Fibroblast of lung (primary cell): ENCODE data around the gene ETS2. TPM values are rescaled to one million over a fixed set of nuclear protein-coding genes. Genes with fewer than 3 reads are reported as not detected.

ENCODE experiments used
- DNase-seq, 2 donors: peaks; one replicate each; pipeline versions ENCODE4 v3.0.0 to v3.0.0-alpha.2; 2010; ENCODE audit warnings: low read depth in 2 of 2
- H2AFZ ChIP-seq: 2 replicates; pipeline ENCODE4 v1.5.1; 2012; ENCODE audit warnings: low read length, control low read depth, inconsistent platforms
- H3K27ac ChIP-seq: 2 replicates; pipeline ENCODE4 v1.5.1; 2011; ENCODE audit warnings: low read length, control low read depth; ENCODE audit not compliant: insufficient read depth
- H3K27me3 ChIP-seq: 2 replicates; pipeline ENCODE4 v1.5.1; 2011; ENCODE audit warnings: mild to moderate bottlenecking, low read length; ENCODE audit not compliant: control insufficient read depth, insufficient read depth
- H3K36me3 ChIP-seq: 2 replicates; pipeline ENCODE4 v1.5.1; 2011; ENCODE audit warnings: low read length; ENCODE audit not compliant: control insufficient read depth, insufficient read depth
- H3K4me1 ChIP-seq: 2 replicates; pipeline ENCODE4 v1.5.1; 2011; ENCODE audit warnings: low read length; ENCODE audit not compliant: control insufficient read depth, insufficient read depth; ENCODE audit errors: extremely low read depth
- H3K4me2 ChIP-seq: 2 replicates; pipeline ENCODE4 v1.5.1; 2011; ENCODE audit warnings: low read length, control low read depth; ENCODE audit not compliant: insufficient read depth; ENCODE audit errors: extremely low read depth
- H3K4me3 ChIP-seq, 4 experiments: fragments of 200-600 bp in 1 of 4; sonication (generic) in 1 of 4; replicated peaks in 1 of 4; 2 replicates each; pipeline ENCODE4 v1.5.1; 2011 to 2016; ENCODE audit warnings: low read length in 4 of 4, low read depth in 3 of 4, mild to moderate bottlenecking in 3 of 4, control low read depth in 2 of 4, inconsistent platforms in 1 of 4, mixed read lengths in 1 of 4; ENCODE audit not compliant: insufficient read depth in 1 of 4; ENCODE audit errors: control extremely low read depth in 1 of 4
- H3K79me2 ChIP-seq: 2 replicates; pipeline ENCODE4 v1.5.1; 2012; ENCODE audit warnings: mild to moderate bottlenecking, low read length, inconsistent platforms; ENCODE audit not compliant: control insufficient read depth, insufficient read depth
- H3K9ac ChIP-seq: 2 replicates; pipeline ENCODE4 v1.5.1; 2011; ENCODE audit warnings: mild to moderate bottlenecking, low read length, control low read depth; ENCODE audit not compliant: insufficient read depth
- H3K9me3 ChIP-seq: 2 replicates; pipeline ENCODE4 v1.5.1; 2012; ENCODE audit warnings: low read depth, low read length; ENCODE audit not compliant: control insufficient read depth, insufficient read depth
- H4K20me1 ChIP-seq: 2 replicates; pipeline ENCODE4 v1.5.1; 2011; ENCODE audit warnings: low read length; ENCODE audit not compliant: control insufficient read depth, insufficient read depth; ENCODE audit errors: extremely low read depth
- CTCF ChIP-seq, 2 donors: IDR thresholded peaks in 1 of 2; conservative IDR thresholded peaks in 1 of 2; 1 replicate in 1 of 2; 2 replicates in 1 of 2; pipeline ENCODE4 v1.5.1; 2011 to 2012; ENCODE audit warnings: low read length in 2 of 2, control low read depth in 1 of 2, inconsistent platforms in 1 of 2, low read depth in 1 of 2, mild to moderate bottlenecking in 1 of 2
- EZH2 ChIP-seq: IDR thresholded peaks from 2 replicates; pipeline ENCODE4 v1.5.1; 2012; ENCODE audit warnings: low read length, control low read depth, mild to moderate bottlenecking; ENCODE audit errors: missing control alignments
- polyA plus RNA-seq, 2 donors: library from polyadenylated mRNA; depleted of rRNA in 1 of 2; stranded (reverse) in 1 of 2; unstranded in 1 of 2; fragments of >200 nt; gene quantifications; 2 replicates each; pipeline ENCODE4 v1.2.1, GENCODE V29; 2011 to 2012; ENCODE audit warnings: missing spikeins in 1 of 2
- total RNA-seq: library from RNA; depleted of rRNA; stranded (reverse); fragments of >200 nt; gene quantifications from 2 replicates; pipeline ENCODE4 v1.2.1, GENCODE V29; 2014

ETS2 gene
- total and polyA plus RNA-seq, 2 donors (not counting 1 experiment from before 2014, with no cell fraction given): 28.0 to 77.3 TPM

DNA sequence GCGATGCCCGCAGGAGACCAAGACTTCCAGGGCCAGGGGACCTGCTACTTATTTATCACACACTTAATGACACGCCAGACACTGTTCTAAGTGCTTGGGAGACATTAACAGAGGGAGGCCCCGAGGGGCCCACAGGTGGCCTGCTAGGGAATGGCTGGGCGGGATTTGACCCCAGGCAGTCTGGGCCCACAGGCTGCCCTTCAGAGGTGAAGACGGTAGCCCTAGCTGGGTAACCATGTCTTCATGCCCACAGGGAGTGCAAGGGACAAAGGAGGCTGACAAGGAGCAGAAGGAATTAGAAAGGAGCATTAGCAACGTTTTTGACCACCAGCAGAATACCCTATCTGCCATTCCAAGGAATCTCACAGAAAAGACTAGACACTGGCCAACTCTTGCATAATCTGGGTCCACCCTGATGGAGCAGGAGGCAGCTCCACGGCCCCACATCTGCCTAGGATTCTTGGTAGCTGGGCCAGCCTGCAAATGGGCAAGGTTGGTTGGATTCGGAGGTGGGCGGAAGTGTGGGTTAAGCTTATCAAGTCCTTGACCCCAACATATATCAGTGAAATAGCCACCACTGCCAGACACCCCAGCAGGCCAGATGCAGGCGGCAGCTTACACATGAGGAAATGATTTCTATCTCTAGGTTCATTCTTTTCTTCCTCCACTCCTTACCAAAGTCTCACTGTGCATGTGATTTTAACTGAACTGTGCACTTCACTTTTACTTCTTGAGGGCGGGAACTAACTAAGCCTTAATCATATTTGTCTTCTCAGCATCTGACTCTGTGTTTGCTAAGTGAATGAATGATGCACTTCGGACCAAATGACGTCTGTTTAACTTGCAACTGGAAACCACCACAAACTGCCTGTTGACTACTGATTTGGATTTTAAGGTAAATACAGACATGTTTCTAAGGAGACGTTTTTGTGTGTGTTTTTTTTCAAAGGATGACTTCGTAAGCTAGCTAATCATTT, 3.4 kb upstream of the ETS2 start:
- no peak overlapping the region for H3K4me2 ChIP-seq

GRCh38 chr21:38803075-38803660, 2.6 kb upstream of the ETS2 start:
- TF ChIP-seq CTCF (conservative IDR thresholded peaks at IDR 0.05 in 1 of 2, IDR thresholded peaks at IDR 0.05 in 1 of 2; ENCODE audit: low read depth in 1 of 2, low read length in 2 of 2) (no peak), EZH2 (no peak)
- H3K9ac ChIP-seq: no peak overlapping the region

More for the DNA sequence above, 3.4 kb upstream of the ETS2 start:
- Histone ChIP-seq H3K36me3 (no peaks in the 10 kb centered on the region), H4K20me1 (no peaks in the 10 kb centered on the region), H3K27ac (no peak overlapping the region), H3K4me3 (no peak overlapping the region), H2AFZ (no peak overlapping the region), H3K27me3 (no peaks in the 10 kb centered on the region), H3K9me3 (no peaks in the 10 kb centered on the region), H3K9ac (no peak overlapping the region), H3K4me1 (peaks cover 5% of the 10 kb centered on the region), H3K79me2 (peaks cover 16% of the 10 kb centered on the region)
- TF ChIP-seq CTCF (conservative IDR thresholded peaks at IDR 0.05 in 1 of 2, IDR thresholded peaks at IDR 0.05 in 1 of 2; ENCODE audit: low read depth in 1 of 2, low read length in 2 of 2) (no peak), EZH2 (no peak)
- no peak for DNase-seq

DNA sequence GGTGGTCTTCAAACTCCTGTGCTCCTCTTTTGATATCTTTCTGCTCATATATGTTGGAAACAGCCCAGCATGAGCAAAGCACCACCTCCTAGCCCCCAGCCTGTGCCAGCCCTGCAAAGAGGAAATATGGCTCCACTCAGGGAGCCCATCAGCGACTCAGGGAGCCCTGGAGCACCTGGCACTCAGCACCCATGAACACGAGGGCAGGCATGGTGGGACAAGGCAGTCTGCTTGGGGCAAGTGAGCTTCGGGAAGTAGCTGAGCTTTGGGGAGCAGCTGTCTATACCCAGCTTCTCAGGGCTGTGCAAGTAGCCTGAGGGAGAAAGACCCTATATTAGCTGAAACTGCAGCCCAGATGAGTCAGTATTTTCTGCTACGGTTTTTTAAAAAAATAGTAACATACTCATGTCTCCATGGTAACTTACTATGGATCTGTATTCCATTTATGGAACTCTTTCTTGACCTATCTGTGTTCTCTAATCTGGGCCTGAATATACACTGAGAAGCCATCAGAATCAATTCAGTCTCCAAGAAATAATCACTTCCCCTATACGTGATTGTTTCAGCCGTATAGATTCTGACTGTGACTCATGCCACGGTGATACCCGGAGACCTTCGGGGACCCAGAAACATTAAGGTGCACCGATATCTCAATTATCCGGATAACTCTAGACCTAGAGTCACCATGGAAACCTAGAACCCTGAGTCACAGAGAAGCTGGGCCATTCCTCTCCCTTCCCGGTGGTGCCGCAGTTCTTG, 1.5 kb upstream of the ETS2 start:
- peaks cover 5% of the 10 kb centered on the region for H3K4me1 ChIP-seq
- no peak overlapping the region for H3K4me2 ChIP-seq
- peak; percentile 44 to 49 for DNase-seq
- H3K9me3 ChIP-seq: no peaks in the 10 kb centered on the region
- peak overlapping the region; percentile 83 for H3K27ac ChIP-seq
- peaks cover 35% of the 10 kb centered on the region for H3K79me2 ChIP-seq
- TF ChIP-seq CTCF (conservative IDR thresholded peaks at IDR 0.05 in 1 of 2, IDR thresholded peaks at IDR 0.05 in 1 of 2; ENCODE audit: low read depth in 1 of 2, low read length in 2 of 2) (no peak), EZH2 (no peak)
- no peak overlapping the region for H3K4me3 ChIP-seq
- no peaks in the 10 kb centered on the region for H3K36me3 ChIP-seq
- H4K20me1 ChIP-seq: no peaks in the 10 kb centered on the region
- H2AFZ ChIP-seq: no peak overlapping the region
- no peak overlapping the region for H3K9ac ChIP-seq
- H3K27me3 ChIP-seq: no peaks in the 10 kb centered on the region

More at GRCh38 chr21:38803075-38803660, 2.6 kb upstream of the ETS2 start:
- H3K4me3 ChIP-seq: no peak overlapping the region
- peaks cover 5% of the 10 kb centered on the region for H3K4me1 ChIP-seq
- no peaks in the 10 kb centered on the region for H3K27me3 ChIP-seq
- H3K36me3 ChIP-seq: no peaks in the 10 kb centered on the region
- H3K9me3 ChIP-seq: no peaks in the 10 kb centered on the region
- peaks cover 24% of the 10 kb centered on the region for H3K79me2 ChIP-seq
- H4K20me1 ChIP-seq: no peaks in the 10 kb centered on the region
- no peak overlapping the region for H3K27ac ChIP-seq
- DNase-seq: no peak
- no peak overlapping the region for H2AFZ ChIP-seq
- no peak overlapping the region for H3K4me2 ChIP-seq
